Activated CD4-positive, CD25-positive, alpha-beta regulatory T cell (primary cell): ENCODE measurements around the gene LGR6.

Source experiments
- DNase-seq, 4 experiments: peaks; one replicate each; lab custom pipeline; 2025; lab: John Stamatoyannopoulos, UW

LGR6 gene

DNA sequence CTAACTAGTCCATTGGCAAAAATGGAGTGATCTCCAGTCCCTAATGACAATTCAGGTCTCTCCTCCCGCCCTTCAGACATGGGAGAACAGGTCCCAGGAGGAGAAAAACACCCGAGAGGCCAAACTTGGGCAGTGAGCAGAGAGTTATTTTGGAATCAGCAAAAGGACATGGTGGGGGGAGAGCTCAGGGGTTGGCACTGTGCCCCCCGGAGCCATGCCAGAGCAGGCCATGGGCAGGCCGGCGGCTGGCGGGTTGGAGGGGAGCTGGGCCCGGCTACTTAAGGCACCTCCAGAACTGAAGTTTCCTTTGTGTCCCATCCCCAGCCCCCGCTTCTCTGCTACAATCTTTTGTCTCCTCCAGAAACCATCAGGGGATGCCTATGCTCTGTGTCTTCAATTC, 7.1 kb downstream of the LGR6 start:
- DNase-seq, result no peak

DNA sequence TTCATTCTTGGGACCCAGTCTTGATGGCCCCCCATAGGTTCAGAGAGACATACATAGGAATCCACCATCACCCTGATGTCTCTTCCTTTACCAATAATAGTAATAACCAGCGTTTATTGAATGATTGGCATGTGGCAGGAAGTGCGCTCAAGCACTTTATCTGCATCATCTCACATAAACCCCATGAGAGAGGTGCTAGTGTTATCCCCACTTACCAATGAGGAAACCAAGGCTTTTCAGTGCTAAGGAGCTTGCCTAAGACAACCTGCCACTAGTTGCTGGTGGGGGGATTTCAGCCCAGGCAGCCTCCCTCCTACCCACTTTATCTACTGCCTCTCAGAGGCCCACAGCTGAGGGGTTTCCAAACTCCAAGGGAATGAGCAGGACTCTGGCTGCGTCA, 7.7 kb downstream of the LGR6 start:
- no peak for DNase-seq

DNA sequence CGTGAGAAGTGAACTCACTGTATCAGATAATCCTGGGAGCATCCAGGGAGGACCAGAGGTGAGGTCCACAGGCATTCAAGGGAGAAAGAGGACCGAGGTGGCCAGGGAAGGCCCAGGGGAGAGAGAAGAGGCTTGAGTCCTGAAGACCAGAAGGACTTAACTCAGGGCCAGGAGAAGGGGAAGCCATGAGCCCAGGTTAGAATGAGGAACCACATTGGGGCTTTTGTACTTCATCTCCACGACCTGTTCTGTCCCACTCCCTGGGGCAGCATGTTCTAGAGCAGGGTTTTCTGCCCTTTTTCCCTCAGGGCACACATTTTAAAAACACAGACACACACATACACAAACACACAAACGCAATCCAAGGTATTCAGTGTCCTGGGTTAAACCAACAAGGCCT, 8.4 kb downstream of the LGR6 start:
- DNase-seq, result no peak

DNA sequence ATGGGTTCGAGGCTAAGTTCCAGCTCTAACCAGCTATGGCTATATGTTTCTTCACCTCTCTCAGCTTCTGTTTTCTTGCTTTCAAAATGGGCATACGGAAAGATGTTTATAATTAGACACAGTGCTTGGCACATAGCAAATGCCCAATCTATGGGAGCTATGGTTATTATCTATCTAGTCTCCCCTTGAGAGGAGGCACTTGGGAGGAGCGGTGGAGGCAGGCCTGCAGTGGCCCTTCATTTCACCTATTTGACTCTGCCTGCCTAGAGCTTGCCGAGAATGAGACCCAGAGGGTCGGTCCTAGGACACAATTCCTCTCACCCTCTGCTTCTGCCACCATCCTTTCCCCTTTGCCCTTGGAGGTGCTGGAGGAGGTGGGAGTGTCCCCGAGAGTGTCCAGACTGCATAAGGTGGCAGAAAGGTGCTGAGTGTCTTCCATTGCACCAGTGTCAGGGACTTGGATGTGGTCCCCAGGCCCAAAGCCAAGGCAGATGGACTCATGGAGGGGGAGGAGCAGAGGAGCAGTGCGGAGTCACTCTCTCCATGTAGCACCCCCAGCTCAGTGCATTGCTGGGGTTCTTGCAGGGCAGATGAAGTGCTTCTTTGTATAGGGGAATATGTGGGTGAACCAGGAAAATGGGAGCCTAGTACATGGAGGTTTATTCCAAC, 9.0 kb downstream of the LGR6 start:
- no peak for DNase-seq

DNA sequence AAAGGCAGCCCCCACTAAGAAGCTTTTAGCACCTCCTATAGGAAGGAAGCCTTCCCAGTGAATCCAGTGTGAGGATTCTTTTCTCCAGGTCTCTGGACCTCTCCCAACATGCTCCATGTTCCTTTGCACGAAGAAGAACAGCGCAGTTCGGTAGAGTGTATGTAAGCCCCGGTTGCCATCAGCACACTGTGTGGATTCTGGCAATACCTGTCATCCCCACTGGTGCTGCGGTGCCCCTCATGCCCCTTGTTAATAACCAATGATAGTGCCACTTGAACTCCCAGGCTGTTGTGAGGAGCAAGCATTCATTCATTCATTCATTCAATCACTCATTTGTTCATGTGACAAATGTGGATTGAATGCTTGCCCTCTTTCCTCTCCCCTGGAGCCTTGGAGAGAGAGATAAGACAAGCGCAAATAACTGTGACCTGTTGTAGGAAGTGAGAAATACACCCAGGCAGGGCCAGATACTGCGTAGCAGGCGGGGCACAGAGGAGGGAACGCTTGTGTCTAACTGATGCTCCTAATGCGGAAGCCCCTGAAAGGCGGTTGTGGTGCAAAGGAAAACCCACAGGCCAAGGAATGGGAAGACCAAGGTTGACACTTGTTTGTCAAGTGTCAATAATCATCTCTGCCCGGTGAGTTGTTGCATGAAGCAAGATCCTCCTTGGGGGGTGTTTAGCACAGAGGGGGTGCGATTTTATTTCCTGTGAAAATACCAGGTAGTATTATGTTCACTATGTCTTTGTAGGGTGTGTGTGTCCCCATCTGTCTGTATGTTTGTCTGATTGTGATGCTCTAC, 9.8 kb downstream of the LGR6 start:
- no peak for DNase-seq

DNA sequence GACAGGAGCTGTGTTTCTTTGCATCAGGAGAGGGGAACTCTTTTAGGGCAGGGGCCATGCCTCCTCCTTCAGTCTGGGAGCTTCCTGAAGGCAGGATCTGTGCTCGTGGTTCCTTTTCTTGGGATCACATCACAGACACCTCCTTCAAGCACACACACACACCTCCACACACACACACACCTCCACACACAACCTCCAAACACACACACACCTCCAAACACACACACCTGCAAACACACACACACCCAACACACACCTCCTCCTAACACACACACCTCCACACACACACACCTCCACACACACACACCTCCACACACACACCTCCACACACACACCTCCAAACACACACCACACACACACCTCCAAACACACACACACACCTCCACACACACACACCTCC, 10.5 kb downstream of the LGR6 start:
- DNase-seq, result no peak

DNA sequence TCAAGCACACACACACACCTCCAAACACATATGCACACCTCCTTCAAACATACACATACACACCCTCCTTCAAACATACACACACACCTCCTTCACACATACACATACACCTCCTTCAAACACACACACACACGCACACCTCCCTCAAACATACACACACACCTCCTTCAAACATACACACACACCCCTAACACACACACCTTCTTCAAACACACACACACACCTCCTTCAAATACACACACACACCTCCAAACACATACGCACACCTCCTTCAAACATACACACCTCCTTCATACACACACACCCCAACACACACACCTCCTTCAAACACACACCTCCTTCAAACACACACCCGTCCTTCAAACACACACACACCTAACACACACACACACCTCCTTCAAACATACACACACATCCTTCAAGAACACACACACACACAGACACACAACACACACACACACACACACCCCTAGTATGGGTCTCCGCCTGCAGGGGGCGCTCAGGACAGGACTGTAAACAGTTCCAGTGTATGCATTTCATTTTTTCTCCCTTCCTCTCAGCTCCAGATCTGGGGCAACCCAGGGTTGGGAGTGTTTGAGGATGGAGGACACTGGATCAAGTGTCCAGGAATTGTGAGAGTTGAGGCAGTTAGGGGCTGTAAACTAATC, 12.1 kb downstream of the LGR6 start:
- DNase-seq, result no peak

DNA sequence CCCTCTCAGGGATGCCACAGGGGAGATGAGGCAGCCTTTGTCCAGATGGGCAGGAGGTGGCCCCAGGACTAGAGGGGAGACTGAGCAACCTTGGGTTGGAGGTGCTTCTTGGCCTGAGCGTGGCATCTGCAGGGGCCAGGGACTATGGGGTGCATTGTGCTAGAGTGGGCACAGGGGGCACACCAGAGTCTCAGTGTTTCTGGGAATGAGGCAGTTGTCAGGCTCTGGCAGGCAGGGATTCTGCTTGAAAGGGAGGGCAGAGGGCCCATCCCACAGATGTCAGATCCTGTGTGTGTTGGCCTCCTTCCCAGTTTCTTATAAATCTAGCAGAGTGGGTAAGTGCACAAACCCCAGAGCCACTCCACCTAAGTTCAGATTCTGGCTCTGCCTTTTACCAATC, 13.7 kb downstream of the LGR6 start:
- DNase-seq, result no peak

DNA sequence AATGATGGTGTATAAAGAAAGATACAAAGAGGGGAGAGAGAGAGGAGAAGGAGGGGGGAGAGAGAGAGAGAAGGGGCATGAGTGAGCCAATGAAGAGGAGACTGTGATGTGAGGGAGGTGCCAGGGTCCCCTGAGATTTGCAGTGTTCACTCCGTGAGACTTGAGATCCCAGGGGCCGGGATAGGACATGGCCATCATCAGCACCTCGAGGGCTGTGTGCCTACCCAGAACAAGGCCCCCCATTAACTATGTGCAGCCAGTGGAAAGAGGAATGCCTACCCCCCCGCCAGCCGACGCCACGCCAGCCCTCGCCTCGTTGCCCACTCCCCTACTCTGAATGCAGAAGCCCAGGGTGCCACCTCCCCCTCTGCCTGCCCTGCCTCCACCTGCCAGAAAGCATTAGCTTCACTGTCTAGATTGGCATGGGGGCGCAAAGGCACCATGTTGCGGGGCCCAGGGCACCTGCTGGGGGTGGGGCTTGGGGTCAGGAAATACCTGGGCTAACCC, 14.8 kb downstream of the LGR6 start:
- DNase-seq, result no peak

DNA sequence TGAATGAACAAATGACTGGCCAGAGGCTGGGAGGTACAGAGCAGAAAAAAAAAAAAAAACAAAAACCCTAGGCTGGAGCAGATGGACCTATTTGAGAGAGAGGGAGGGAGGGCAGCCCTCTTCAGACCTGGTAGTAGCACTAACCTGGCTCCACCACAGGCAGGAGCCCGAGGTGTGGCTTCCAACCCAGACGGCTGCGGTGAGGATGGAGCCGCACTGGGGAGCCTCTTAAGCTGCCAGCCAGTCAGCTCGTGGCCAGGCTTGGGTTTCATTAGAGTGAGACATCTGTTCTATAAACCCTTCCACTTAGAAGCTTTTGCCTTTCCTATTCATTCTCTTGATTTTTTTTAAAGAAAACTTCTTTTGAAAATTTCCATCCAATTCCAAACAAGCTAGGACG, 16.8 kb downstream of the LGR6 start:
- DNase-seq, result no peak

DNA sequence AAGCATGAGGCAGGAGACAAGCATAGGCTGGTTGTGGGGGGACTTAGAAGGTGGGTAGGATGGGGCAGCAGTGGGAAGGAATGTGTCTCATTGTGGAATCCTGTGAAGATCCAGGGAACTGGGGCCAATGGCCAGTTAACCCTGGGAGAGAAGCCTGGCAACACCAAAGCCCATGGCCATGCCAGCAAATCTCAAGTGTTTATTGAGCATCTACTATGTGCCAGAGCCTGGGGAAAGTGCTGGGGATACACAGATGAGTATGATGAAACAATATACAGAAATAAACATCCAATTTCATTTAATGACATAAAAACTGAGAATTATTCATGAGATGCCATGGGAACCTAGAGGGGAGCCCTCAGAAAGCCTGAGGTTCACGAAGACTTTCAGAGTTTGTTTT, 17.4 kb downstream of the LGR6 start:
- no peak for DNase-seq

DNA sequence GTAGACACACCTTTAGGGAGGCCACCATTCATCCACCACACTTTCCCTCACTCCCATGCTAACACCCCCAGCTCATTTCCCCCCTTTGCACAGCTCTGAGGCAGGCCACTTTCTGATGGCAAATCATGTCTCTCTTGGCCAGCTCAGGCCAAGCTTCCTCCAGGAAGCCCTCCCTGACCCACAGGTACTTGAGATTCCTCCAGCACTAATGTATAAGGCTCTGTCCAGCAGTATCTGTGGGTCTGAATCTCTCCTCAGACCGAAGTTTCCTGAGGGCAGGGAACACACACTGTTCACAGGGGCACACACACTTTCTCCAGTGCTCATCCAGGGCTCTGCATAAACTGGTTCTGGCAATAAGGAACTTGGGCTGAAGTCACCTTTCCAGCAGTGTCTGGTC, 19.2 kb downstream of the LGR6 start:
- DNase-seq, result no peak

DNA sequence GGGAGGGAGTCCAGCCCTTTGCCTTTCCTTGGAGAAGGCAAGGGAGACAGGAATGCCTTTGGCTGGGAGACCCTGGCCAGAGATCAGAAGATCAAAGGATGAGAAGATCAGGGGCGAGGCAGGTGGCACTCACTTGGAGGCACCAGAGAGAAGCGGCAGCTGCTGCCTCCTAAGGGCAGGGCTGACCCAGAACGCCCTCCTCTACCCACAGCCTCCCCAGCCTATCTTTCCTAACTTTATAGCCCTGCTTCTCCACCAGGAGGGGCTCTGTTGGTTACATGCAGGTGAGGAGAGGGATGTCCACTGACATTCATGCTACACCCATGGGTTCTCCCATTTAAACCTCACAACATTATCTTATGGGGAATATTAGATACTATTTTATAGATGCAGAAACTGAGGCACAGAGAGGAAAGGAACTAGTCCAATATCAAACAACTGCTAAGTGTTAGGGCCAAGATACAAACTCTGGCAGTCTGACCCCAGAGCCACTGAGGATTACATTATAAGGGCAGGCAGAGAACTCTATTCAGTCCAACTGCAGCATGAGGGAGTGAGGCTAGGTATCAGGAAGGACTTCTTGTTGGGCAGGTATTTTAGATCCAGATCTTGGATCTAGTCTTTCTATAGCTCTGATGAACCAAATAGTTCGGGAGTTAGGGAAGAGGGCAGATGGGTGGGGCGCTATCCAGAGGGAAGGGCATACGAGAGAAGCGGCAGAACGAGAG, 19.9 kb downstream of the LGR6 start:
- DNase-seq, result no peak

DNA sequence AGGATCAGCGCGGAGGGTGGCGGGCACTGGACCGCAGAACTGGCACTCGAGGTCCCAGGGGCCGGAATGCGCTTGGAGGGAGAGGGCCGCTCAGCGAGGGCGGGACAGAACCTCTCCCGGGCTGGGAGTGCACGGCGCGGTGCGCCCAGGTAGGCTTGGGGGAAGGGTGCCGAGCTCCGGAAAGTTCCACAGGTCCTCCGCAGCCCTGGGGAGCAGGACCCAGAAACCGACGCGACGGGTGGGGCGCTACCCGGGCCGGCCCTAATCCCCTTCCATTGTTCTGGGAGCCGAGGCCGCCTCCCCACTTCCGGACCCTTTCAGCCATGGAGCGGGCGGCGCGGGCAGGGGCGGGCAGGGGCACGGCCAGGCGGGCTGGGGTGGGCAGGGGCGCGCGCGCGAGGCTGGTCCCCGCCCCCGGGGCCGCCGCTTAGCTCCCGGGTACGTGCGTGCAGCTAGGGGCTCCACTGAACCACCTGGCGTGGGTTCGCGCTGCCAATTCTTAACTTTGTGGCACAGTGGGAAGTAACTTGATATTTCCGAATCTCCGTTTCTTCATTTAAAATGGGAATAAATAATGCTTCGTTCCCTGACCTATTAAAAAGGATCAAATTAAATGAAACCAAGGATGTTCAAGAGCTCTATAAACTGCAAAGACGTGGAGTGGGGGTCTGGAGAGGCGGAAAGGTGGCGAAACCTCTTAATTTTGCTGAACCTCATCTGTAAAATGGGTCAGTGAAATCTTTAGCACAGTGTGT, 20.7 kb downstream of the LGR6 start:
- DNase-seq, result no peak

DNA sequence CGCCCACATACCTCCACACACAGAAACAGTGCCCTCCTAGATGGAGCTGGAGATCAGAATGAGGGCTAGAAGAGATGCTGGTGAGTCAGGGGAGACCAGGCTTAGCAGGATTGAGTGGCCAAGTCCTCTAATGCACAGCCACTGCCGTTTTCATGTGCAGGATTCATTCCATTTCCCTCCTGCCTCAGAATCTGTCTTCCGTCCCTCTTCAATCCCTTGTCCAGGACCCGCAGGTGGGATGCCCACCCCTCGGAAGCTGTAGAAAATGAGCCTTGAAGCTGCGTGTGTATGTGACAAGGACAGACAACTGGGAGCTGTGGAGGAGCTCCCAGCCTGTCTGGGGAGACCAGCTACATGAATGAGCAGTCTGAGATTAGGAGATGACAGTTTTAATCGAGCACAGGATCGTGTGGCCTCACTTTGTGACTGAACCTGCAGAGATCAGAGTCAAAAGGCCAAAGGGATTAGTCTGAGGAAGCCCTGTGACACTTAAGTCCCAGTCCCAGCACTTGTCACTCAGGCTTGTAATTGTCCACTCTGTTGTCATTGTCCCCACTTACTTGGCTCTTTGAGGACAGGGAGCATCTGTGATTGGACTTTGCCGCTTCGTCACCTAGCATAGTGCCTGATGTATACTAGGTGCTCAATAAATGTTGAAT, 22.0 kb downstream of the LGR6 start:
- no peak for DNase-seq

DNA sequence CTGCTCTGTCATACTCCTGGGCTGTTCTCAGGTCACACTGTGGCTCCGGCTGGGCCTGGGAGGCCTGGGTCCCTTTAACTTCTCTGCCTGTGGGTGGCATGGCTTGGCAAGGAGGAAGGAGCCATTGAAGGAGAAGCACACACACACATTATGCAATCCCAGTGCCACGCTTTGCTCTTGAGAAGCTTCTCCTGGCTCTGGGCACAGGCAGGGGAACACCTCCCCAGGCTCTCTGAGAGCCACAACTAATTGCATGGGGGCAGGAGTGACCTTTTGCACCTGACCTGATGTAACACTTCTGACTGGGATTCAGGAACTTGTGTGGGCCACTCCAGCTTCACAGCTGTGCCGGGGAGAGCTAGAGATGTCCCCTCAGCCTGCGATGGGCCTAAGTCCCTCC, 23.1 kb downstream of the LGR6 start:
- no peak for DNase-seq

DNA sequence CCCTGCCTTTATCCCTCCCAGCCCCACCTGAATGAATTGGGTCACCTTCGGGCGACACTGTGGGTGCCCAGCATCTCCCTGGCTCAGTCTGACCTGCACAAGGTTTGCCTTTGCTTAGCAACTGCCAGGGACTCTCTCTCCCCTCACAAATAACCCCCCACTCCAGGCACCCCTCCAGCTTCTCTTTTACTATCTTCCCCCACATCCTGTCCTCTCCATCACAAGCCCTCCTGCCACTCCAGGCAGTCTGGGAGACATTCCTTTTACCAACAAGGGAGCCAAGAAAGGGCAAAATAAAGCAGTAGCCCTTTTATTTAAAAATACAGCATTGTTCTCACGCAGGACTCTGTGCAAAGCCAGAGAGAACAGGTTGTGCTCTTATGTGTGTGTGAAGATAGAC, 23.9 kb downstream of the LGR6 start:
- no peak for DNase-seq

DNA sequence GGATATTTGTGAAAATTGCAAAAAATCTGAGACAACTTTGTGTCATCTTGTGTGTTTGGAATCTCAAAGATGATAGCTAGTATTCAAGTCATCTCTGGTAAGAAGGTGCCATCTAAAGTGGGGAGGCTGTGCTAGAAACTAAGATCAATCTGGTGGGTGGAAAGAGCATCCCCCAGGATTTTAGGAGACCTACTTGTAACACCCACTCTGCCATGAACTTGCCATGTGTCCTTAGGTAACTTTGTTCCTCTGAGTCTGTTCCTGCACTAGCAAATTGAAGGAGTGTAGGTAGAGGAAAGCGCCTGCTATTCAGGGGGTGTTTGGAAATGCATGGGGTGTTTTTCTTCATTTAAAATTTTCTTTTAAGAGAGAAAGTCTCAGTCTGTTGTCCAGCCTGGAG, 24.4 kb downstream of the LGR6 start:
- no peak for DNase-seq

DNA sequence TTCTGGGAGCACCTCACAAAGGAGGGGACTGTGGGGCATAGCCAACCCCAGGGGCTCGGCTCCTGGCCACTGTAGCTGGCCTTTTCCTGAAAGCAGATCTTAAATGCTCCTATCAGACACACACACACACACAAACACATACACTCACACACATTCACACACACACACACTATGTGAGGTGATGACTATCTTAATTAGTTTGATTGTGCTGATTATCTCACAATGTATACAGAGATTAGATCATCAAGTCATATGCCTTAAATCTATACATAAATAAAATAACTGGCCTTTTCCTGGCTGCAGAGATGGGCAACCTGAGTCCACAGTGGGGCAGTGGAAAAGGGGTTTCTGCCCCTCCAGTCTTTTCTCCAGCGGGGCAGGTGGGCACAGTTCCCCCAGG, 27.1 kb downstream of the LGR6 start:
- DNase-seq, result no peak

DNA sequence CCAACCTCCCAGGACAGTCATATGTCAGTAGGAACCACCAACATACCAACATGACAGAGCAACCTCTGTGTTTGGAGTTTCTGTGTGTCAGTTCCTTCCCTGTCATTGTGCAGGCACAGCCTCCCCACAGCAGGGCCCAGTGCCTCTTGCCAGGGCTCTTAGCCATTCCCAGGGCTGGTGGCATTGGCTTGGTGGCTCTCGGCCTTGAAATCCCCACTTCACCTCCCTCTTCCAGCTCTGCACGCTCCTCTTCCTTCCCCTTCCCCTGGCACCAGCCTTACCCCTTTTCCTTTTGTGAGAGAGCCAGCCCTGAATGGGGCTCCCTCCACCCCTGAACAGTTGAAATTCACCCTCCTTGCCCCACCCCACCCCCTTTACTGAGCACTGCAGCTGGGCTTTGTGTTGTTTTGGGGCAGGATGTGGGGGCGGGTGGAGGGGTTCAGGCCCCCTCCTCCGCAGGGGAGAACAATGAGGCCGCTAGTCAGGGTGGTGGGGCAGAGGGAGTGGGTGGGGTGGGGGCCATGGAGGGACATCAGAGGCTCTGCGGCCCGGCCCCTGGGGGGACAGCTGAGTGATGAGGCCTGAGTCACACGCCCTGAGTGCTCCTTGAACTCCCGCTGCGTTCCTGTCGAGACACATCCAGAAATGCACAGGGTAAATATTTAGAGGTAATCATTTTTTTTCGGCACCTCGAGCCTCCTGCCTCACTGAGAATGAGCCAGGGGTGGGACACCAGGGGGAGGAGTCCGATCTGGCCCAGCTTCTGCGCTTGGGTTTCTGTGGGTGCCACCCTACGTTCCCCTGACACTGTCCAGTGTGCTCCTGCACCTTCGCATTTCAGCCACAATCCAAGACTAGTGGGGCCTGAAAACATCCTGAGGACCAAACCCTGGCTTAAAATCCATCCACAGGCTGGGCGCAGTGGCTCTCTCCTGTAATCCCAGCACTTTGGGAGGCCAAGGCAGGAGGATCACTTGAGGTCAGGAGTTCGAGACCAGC, 28.6 kb downstream of the LGR6 start:
- no peak for DNase-seq
